Urinary bladder (tissue), 4 donors: ENCODE results near the gene BPIFB4. TPM values are rescaled to one million over a fixed set of nuclear protein-coding genes. Genes with fewer than 3 reads are reported as not detected.
"Not testable (repeated sequence)": the region's sequence is repeated elsewhere in the genome, so short reads cannot be mapped to it uniquely, and the experiment has no call there.

ENCODE experiments used
- DNase-seq: peaks from one replicate; pipeline ENCODE4 v3.0.0-alpha.2; 2015; ENCODE audit errors: extremely low spot score
- H3K27ac ChIP-seq: one replicate; pipeline ENCODE4 v1.5.1; 2013; ENCODE audit warnings: low read depth, mild to moderate bottlenecking, moderate library complexity
- H3K36me3 ChIP-seq: one replicate; pipeline ENCODE4 v1.6.1; 2013; ENCODE audit warnings: mild to moderate bottlenecking, moderate library complexity; ENCODE audit not compliant: insufficient read depth
- H3K4me1 ChIP-seq: one replicate; pipeline ENCODE4 v1.6.1; 2013; ENCODE audit warnings: mild to moderate bottlenecking, moderate library complexity; ENCODE audit not compliant: insufficient read depth
- H3K4me3 ChIP-seq: one replicate; pipeline ENCODE4 v1.5.1; 2013; ENCODE audit warnings: low read depth, low read length
- WGBS: extraction: QIAGEN DNeasy Blood & Tissue Kit; methylation state at CpG from one replicate; pipeline ENCODE4 v1.1.7; 2013; 5-methylcytosine and 5-hydroxymethylcytosine counted together
- polyA plus RNA-seq: library from polyadenylated mRNA; stranded (reverse); fragments of 200-250 nt; gene quantifications from one replicate; pipeline ENCODE4 v1.2.3, GENCODE V29; 2013
- total RNA-seq: library from RNA; depleted of rRNA; stranded (reverse); fragments of >200 nt; gene quantifications from one replicate; pipeline ENCODE4 v1.2.3, GENCODE V29; 2014
- donor health status: healthy with polysubstance abuse.
- donor health status: healthy.

The BPIFB4 gene
- total and polyA plus RNA-seq, 2 donors = 0.06 TPM; not detected in 1

DNA sequence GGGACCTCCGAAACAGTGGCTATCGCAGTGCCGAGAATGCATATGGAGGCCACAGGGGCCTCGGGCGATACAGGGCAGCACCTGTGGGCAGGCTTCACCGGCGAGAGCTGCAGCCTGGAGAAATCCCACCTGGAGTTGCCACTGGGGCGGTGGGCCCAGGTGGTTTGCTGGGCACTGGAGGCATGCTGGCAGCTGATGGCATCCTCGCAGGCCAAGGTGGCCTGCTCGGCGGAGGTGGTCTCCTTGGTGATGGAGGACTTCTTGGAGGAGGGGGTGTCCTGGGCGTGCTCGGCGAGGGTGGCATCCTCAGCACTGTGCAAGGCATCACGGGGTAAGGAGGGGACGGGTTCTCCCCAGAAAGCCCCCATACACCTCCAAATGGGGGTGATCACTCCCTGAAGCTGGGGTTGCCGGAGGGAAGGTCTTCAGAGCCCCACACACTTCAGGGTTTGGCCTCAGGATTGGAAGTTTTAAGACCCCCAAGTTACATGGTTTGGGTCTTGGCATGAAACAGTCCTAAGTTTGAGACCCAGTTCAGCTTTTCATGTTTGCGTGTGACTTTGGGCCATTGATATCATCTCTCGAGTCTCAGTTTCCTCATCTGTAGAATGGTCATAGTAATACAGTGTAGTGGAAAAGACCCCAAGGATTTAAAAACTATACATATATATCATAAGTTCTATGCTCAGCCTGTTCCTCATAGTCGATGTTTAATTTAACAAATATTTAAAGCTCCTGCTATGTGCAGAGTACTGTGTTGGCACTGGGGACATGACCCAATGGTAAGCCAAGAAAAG, 4.3 kb downstream of the BPIFB4 start:
- no peak for DNase-seq
- Histone ChIP-seq H3K36me3 (no peaks in the 10 kb centered on the region), H3K4me1 (no peaks in the 10 kb centered on the region), H3K27ac (no peak overlapping the region), H3K4me3 (no peak overlapping the region)
- 92% methylated on average over 20 of the region's 20 CpGs for whole genome bisulfite sequencing

- no peak overlapping the region for H3K4me3 ChIP-seq
- no peaks in the 10 kb centered on the region for H3K4me1 ChIP-seq
- H3K27ac ChIP-seq = no peak overlapping the region
- WGBS = 91% methylated on average over 15 of the region's 15 CpGs
- H3K36me3 ChIP-seq = no peaks in the 10 kb centered on the region
- no peak for DNase-seq
Measured at GRCh38 chr20:33084722-33085121, 5.3 kb downstream of the BPIFB4 start.

DNA sequence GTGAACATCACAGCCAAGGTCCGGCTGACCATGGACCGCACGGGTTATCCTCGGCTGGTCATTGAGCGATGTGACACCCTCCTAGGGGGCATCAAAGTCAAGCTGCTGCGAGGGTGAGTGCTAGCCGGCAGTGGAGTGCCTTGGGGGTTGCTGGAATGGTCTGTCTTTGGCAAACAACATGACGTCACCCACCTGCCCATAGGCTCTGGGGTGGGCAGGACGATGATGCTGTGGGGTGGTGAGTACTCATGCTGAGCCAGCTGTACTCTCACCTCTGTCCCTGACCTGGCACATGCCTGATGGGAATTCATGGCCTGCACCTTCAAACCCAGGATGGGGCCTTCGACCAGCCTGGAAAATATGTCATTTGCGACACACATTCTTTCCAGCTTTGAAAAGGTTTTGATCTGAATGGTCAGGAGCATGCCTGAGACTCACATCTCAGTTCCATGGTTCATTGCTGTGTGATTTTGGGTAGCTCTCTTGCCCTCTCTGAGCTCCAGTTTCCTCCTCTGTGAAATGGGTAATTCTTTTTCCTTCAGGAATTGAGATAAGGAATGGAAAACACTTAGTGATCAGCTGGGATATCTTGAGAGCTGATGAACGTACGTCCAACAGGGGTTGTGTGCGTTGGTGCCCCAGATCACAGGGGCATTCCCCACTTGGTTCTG, 6.7 kb downstream of the BPIFB4 start:
- no peak for DNase-seq
- H3K4me1 ChIP-seq = no peaks in the 10 kb centered on the region
- no peak overlapping the region for H3K4me3 ChIP-seq
- no peak overlapping the region for H3K27ac ChIP-seq
- no peaks in the 10 kb centered on the region for H3K36me3 ChIP-seq
- WGBS = 79% methylated on average over 14 of the region's 14 CpGs

GRCh38 chr20:33091147-33091546, 11.7 kb downstream of the BPIFB4 start:
- Histone ChIP-seq H3K36me3 (no peaks in the 10 kb centered on the region), H3K4me3 (no peak overlapping the region), H3K4me1 (no peaks in the 10 kb centered on the region), H3K27ac (no peak overlapping the region)
- no peak for DNase-seq
- WGBS = 68% methylated on average over 3 of the region's 3 CpGs

DNA sequence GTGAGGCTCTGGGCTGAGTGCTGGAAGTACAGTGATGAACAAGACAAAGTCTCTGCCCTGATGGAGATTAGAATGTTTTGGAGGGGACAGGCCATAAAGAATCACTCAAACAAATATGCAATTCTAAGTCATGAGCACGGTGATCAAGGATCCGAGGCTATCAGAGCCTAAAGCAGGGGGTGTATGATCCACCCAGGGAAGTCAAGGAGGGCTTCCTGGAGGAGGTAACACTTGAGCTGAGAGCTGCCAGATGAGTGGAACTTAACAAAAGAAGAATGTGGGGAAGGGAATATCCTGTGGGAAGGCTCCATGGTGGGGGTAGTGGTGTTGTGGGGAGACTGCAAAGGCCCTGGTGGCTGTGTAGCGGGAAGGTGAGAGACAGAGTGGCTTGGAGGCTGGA, 12.2 kb downstream of the BPIFB4 start:
- WGBS = 86% methylated on average over 3 of the region's 3 CpGs

DNA sequence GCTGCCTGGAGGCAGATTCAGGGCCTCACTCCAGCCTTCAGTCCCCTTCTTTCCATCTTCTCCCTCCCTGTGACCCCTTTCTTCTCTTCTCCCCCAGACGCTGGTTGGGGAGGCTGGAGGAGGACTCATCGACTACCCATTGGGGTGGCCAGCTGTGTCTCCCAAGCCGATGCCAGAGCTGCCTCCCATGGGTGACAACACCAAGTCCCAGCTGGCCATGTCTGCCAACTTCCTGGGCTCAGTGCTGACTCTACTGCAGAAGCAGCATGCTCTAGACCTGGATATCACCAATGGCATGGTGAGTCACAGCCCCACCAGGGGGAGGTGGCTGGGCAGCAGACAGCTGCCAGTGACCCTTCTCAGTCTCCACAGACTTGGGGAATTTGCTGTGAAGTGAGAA, 12.9 kb downstream of the BPIFB4 start:
- Histone ChIP-seq H3K27ac (no peak overlapping the region), H3K4me1 (no peaks in the 10 kb centered on the region), H3K36me3 (no peaks in the 10 kb centered on the region), H3K4me3 (no peak overlapping the region)
- WGBS = 84% methylated on average over 3 of the region's 3 CpGs
- no peak for DNase-seq

More for the DNA sequence above, 12.2 kb downstream of the BPIFB4 start:
- no peaks in the 10 kb centered on the region for H3K4me1 ChIP-seq
- no peak for DNase-seq
- no peak overlapping the region for H3K4me3 ChIP-seq
- no peaks in the 10 kb centered on the region for H3K36me3 ChIP-seq
- no peak overlapping the region for H3K27ac ChIP-seq

- no peak overlapping the region for H3K27ac ChIP-seq
- no peaks in the 10 kb centered on the region for H3K36me3 ChIP-seq
- no peak for DNase-seq
- H3K4me1 ChIP-seq = no peaks in the 10 kb centered on the region
- 79% methylated on average over 1 of the region's 1 CpG for WGBS
- H3K4me3 ChIP-seq = no peak overlapping the region
Measured at GRCh38 chr20:33093074-33093473, 13.6 kb downstream of the BPIFB4 start.

GRCh38 chr20:33093582-33093981, 14.1 kb downstream of the BPIFB4 start:
- WGBS = 56% methylated on average over 1 of the region's 1 CpG

DNA sequence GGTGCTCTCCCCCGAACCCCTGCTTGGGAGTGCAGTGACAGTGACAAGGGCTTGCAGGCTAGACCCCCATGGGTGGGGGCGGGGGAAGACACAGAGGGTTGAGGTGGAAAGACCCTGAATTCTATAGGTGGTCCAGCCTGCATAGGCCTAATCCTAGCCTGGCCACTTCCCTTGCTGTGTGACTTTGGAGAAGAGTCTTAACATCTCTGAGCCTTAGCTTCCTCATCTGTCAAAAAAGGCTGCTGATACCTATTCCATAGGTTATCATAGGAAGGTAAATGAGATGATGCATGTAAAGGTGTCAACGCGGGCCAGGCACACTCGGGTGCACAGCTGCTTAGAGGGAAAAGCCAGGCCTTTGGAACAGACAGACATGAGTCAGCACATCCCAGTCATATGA, 15.8 kb downstream of the BPIFB4 start:
- DNase-seq = no peak
- Histone ChIP-seq H3K27ac (no peak overlapping the region), H3K4me3 (no peak overlapping the region), H3K4me1 (no peaks in the 10 kb centered on the region), H3K36me3 (no peaks in the 10 kb centered on the region)
- WGBS = 90% methylated on average over 5 of the region's 5 CpGs

More at GRCh38 chr20:33093582-33093981, 14.1 kb downstream of the BPIFB4 start:
- DNase-seq = no peak
- H3K4me3 ChIP-seq = no peak overlapping the region
- no peaks in the 10 kb centered on the region for H3K4me1 ChIP-seq
- no peak overlapping the region for H3K27ac ChIP-seq
- H3K36me3 ChIP-seq = no peaks in the 10 kb centered on the region

GRCh38 chr20:33095902-33096584, 16.6 kb downstream of the BPIFB4 start:
- WGBS = 46% methylated on average over 6 of the region's 6 CpGs
- not testable (repeated sequence) for H3K4me1 ChIP-seq, H3K4me3 ChIP-seq, H3K27ac ChIP-seq, DNase-seq, H3K36me3 ChIP-seq

DNA sequence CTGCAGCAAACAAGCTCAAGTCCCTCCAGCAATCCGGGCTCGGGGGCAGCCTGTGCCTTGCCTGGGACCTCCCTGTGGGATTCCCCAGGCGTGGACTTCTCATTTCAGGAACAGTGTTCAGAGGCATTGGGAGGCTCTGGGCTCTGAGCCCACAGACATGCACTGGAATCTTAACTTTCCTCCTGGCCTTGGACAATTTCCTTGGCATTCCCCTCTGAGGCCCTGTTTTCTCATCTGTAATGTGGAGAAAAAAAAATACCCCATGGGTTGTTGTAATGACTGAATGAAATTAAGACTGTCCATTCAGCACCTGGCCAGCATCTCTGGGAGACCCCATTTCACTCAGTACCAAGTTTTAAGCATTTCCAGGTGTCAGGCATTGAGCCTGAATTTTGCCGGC, 17.6 kb downstream of the BPIFB4 start:
- no peak for DNase-seq

DNA sequence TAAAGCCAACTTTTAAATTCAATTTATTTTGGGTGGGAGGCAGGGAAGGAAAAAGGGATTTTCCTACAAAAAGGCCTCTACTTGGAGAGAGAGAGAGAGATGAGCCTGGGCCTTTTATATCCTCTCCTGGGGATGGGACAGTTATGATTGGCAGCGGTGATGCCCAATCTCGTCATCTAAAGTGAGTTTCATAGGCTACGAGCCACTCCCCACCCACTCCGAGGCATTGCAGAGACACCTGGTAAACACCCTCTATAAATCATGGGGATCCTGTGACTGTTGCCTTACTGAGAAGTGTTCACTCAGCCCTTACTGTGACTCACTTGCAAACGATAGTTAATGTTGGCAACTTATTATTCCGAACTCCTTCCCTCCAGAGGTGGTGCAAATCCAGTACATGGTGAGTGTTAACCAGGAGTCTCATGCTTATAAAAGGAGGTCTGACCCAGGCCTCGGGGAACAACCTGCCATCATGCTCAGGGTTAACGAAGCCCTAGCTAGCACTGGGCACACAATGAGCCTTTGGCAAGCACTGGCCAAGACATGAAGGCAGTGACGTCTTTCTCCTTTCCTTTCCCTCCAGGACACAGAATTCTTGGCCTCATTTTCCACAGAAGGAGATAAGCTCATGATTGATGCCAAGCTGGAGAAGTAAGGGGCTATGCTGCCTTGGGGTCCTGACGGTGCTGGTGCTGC, 20.5 kb downstream of the BPIFB4 start:
- no peak for DNase-seq
- Histone ChIP-seq H3K4me1 (no peaks in the 10 kb centered on the region), H3K36me3 (no peaks in the 10 kb centered on the region), H3K27ac (no peak overlapping the region), H3K4me3 (no peak overlapping the region)
- 63% methylated on average over 10 of the region's 10 CpGs for WGBS

More for the DNA sequence above, 17.6 kb downstream of the BPIFB4 start:
- Histone ChIP-seq H3K4me3 (no peak overlapping the region), H3K4me1 (no peaks in the 10 kb centered on the region), H3K36me3 (no peaks in the 10 kb centered on the region), H3K27ac (no peak overlapping the region)
- 36% methylated on average over 4 of the region's 4 CpGs for WGBS

DNA sequence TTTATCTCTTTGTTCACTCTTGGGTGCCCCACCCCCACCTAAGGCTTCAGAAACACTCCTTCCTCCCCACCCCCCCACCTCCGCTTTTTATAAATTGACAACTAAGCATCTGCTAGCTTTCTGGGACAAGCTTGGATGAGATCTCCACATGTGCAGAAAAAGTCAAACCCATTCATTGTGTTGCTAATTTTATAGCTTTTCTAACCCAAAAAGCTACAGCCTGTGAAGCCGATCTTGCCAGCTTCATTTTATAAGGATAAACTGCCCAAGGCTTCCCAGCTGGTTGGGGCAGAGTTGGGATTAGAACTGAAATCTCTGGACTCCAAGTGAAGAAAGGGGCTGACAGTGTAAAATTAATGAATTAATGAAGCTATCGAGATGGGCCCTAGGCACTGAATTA, 24.1 kb downstream of the BPIFB4 start:
- no peaks in the 10 kb centered on the region for H3K4me1 ChIP-seq
- no peak for DNase-seq
- 50% methylated on average over 3 of the region's 3 CpGs for WGBS
- H3K36me3 ChIP-seq = no peaks in the 10 kb centered on the region
- H3K4me3 ChIP-seq = no peak overlapping the region
- no peak overlapping the region for H3K27ac ChIP-seq
